Measurements from ENCODE around the gene HECA.

Gene HECA

DNA sequence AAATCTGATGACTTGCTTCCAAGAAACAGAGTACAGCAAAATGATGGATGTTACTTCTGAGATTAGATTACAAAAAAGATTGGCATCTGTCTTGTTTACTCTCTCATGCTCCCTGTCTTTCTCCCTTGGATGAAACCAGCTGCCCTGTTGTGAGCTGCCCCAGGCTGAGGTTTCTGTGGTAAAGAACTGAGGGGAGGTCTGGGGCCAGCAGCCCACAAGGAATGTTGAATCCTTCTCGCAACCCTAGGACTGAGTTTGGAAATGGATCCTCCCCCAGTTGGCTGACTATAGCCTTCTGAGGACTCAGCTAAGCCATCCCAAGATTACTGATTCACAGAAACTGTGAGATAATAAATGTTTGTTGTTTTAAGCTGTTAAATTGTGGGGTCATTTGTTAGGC, 5.6 kb upstream of the HECA start:
- H3K4me3 ChIP-seq (ENCODE audit: low read length in 2 of 2), result no peak overlapping the region
- WGBS, 2 donors (ENCODE audit: extremely low coverage in 2 of 2, insufficient read length in 2 of 2, insufficient replicate concordance in 1 of 2), result no CpG with 5 or more reads among the region's 1 CpG

DNA sequence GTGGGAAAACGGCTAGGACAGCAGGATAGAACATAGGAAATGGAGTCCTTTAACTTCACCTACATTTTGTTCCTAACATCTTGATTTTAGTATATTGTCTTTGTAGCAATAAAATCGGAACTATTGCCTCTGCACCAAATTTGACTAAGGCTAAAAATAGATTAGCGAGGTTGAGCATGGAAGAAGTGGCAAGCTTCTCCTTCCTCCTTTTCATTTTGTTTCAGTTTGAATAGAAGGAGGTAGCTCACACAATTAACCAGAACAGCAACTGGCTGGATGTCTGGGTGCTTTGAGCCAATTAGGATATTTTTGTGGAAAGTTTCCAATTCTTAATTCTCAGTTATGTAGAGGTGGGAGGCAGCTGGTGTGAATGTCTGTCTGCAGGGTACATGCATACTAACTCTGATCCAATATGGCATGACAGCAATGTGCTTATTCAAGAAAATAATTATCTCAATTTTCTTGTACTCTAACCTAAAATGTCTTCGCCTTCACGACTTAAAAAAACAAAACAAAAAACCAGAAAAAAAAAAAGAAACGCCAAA, 3.1 kb upstream of the HECA start:
- Histone ChIP-seq H4K91ac (ENCODE audit: low read depth, low read length, poor library complexity) (no peak overlapping the region), H2BK15ac (ENCODE audit: low read length) (no peak overlapping the region), H3K4me3 (ENCODE audit: low read length in 2 of 2) (no peak overlapping the region), H2AFZ (ENCODE audit: low read length) (no peak overlapping the region), H3K9ac (ENCODE audit: low read depth, low read length, poor library complexity) (no peak overlapping the region), H3K79me1 (ENCODE audit: low read depth, low read length) (no peaks in the 10 kb centered on the region), H3K14ac (ENCODE audit: low read length) (no peak overlapping the region), H2BK5ac (ENCODE audit: low read length) (no peak overlapping the region), H3K23ac (ENCODE audit: low read depth, low read length, poor library complexity) (no peak overlapping the region), H3K4ac (ENCODE audit: low read length) (no peak overlapping the region), H3K36me3 (replicated peaks in 1 of 2; ENCODE audit: control insufficient read depth in 2 of 2, insufficient read depth in 2 of 2, low read length in 2 of 2) (no peaks in the 10 kb centered on the region), H3K27ac (replicated peaks; ENCODE audit: low read length) (no peak overlapping the region), H3K9me3 (replicated peaks in 1 of 2; ENCODE audit: control insufficient read depth in 2 of 2, insufficient read depth in 1 of 2, low read depth in 1 of 2, low read length in 2 of 2) (no peaks in the 10 kb centered on the region), H2BK12ac (ENCODE audit: low read length) (no peak overlapping the region), H3K4me1 (ENCODE audit: control insufficient read depth in 2 of 2, insufficient read depth in 1 of 2, low read depth in 1 of 2, low read length in 2 of 2) (no peaks in the 10 kb centered on the region), H3K27me3 (ENCODE audit: control insufficient read depth in 3 of 3, insufficient read depth in 3 of 3, low read depth in 1 of 3, low read length in 3 of 3) (no peaks in the 10 kb centered on the region), H2AK5ac (ENCODE audit: low read depth, low read length) (no peak overlapping the region), H4K8ac (ENCODE audit: low read depth, low read length) (no peak overlapping the region), H3K18ac (ENCODE audit: low read length) (no peak overlapping the region), H3K4me2 (ENCODE audit: insufficient read depth, low read length, poor library complexity, severe bottlenecking) (no peak overlapping the region), H2BK120ac (ENCODE audit: low read depth, low read length) (no peak overlapping the region)
- WGBS, 2 donors (ENCODE audit: extremely low coverage in 2 of 2, insufficient read length in 2 of 2, insufficient replicate concordance in 1 of 2), result no CpG with 5 or more reads among the region's 6 CpGs
- no peak for DNase-seq (ENCODE audit: low spot score)

More for the DNA sequence above, 5.6 kb upstream of the HECA start:
- H3K4me1 ChIP-seq (ENCODE audit: control insufficient read depth in 2 of 2, insufficient read depth in 1 of 2, low read depth in 1 of 2, low read length in 2 of 2), result no peaks in the 10 kb centered on the region
- H3K9me3 ChIP-seq (replicated peaks in 1 of 2; ENCODE audit: control insufficient read depth in 2 of 2, insufficient read depth in 1 of 2, low read depth in 1 of 2, low read length in 2 of 2), result no peaks in the 10 kb centered on the region
- no peak overlapping the region for H2BK12ac ChIP-seq (ENCODE audit: low read length)
- no peak overlapping the region for H2BK5ac ChIP-seq (ENCODE audit: low read length)
- no peak overlapping the region for H3K18ac ChIP-seq (ENCODE audit: low read length)
- no peak overlapping the region for H3K4me2 ChIP-seq (ENCODE audit: insufficient read depth, low read length, poor library complexity, severe bottlenecking)
- no peak overlapping the region for H3K4ac ChIP-seq (ENCODE audit: low read length)
- no peak overlapping the region for H3K27ac ChIP-seq (replicated peaks; ENCODE audit: low read length)
- H3K14ac ChIP-seq (ENCODE audit: low read length), result no peak overlapping the region
- no peaks in the 10 kb centered on the region for H3K79me1 ChIP-seq (ENCODE audit: low read depth, low read length)
- peak overlapping the region; percentile 10 for H2AFZ ChIP-seq (ENCODE audit: low read length)
- no peak overlapping the region for H3K23ac ChIP-seq (ENCODE audit: low read depth, low read length, poor library complexity)
- H2AK5ac ChIP-seq (ENCODE audit: low read depth, low read length), result no peak overlapping the region
- no peak for DNase-seq (ENCODE audit: low spot score)
- H3K36me3 ChIP-seq (replicated peaks in 1 of 2; ENCODE audit: control insufficient read depth in 2 of 2, insufficient read depth in 2 of 2, low read length in 2 of 2), result no peaks in the 10 kb centered on the region
- H2BK15ac ChIP-seq (ENCODE audit: low read length), result no peak overlapping the region
- H2BK120ac ChIP-seq (ENCODE audit: low read depth, low read length), result no peak overlapping the region
- H3K9ac ChIP-seq (ENCODE audit: low read depth, low read length, poor library complexity), result no peak overlapping the region
- H4K8ac ChIP-seq (ENCODE audit: low read depth, low read length), result no peak overlapping the region
- H4K91ac ChIP-seq (ENCODE audit: low read depth, low read length, poor library complexity), result no peak overlapping the region
- no peaks in the 10 kb centered on the region for H3K27me3 ChIP-seq (ENCODE audit: control insufficient read depth in 3 of 3, insufficient read depth in 3 of 3, low read depth in 1 of 3, low read length in 3 of 3)

DNA sequence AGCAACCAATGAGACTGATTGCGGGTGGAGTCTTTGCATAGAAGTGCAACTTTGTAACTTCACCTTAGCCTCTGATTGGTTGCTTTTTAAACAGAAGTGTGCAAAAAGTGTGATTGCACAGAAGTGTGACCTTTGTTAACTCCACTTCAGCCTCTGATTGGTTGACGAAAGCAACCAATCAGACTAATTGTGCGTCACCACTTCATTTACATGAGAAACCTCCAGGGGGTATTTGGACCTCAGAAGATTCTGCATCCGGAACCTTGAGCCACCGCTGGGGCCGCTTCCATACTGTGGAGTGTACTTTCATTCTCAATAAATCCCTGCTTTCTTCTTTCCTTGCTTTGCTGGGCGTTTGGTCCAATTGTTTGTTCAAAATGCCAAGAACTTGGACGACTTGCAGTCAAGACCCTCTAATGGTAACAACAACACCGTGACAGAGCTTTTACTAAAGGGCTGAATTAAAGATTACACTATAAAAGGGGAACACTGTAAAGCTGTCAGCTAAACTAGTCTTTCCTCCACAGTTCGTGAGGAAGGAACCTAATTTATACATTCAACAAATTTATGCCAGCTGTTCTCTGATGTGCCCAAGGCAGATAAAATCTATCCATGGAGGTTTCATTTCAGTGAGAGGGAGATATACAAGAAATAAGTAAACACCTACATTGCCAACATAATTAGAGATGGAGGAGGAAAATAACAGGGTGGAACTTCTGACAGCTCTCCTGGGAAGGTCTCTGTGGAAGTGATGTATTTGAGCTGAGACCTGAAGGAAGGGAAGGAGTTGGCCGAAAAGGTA, 1.4 kb upstream of the HECA start:
- Histone ChIP-seq H2BK12ac (ENCODE audit: low read length) (no peak overlapping the region), H4K8ac (ENCODE audit: low read depth, low read length) (no peak overlapping the region)
- no CpG with 5 or more reads among the region's 11 CpGs for WGBS, 2 donors (ENCODE audit: extremely low coverage in 2 of 2, insufficient read length in 2 of 2, insufficient replicate concordance in 1 of 2)

GRCh38 chr6:139134064-139134395, 850 bp upstream of the HECA start:
- DNase-seq (ENCODE audit: low spot score), result no peak
- no peak overlapping the region for H4K91ac ChIP-seq (ENCODE audit: low read depth, low read length, poor library complexity)

More for the DNA sequence above, 1.4 kb upstream of the HECA start:
- Histone ChIP-seq H2BK120ac (ENCODE audit: low read depth, low read length) (no peak overlapping the region), H3K9ac (ENCODE audit: low read depth, low read length, poor library complexity) (no peak overlapping the region), H3K27ac (replicated peaks; ENCODE audit: low read length) (no peak overlapping the region), H3K4me1 (ENCODE audit: control insufficient read depth in 2 of 2, insufficient read depth in 1 of 2, low read depth in 1 of 2, low read length in 2 of 2) (no peaks in the 10 kb centered on the region), H3K79me1 (ENCODE audit: low read depth, low read length) (no peaks in the 10 kb centered on the region), H3K9me3 (replicated peaks in 1 of 2; ENCODE audit: control insufficient read depth in 2 of 2, insufficient read depth in 1 of 2, low read depth in 1 of 2, low read length in 2 of 2) (no peaks in the 10 kb centered on the region), H3K27me3 (ENCODE audit: control insufficient read depth in 3 of 3, insufficient read depth in 3 of 3, low read depth in 1 of 3, low read length in 3 of 3) (no peaks in the 10 kb centered on the region), H3K36me3 (replicated peaks in 1 of 2; ENCODE audit: control insufficient read depth in 2 of 2, insufficient read depth in 2 of 2, low read length in 2 of 2) (no peaks in the 10 kb centered on the region), H3K4ac (ENCODE audit: low read length) (no peak overlapping the region), H4K91ac (ENCODE audit: low read depth, low read length, poor library complexity) (no peak overlapping the region), H3K23ac (ENCODE audit: low read depth, low read length, poor library complexity) (no peak overlapping the region), H2AFZ (ENCODE audit: low read length) (no peak overlapping the region), H3K4me3 (ENCODE audit: low read length in 2 of 2) (no peak overlapping the region), H3K14ac (ENCODE audit: low read length) (no peak overlapping the region), H2AK5ac (ENCODE audit: low read depth, low read length) (no peak overlapping the region), H3K4me2 (ENCODE audit: insufficient read depth, low read length, poor library complexity, severe bottlenecking) (no peak overlapping the region), H2BK5ac (ENCODE audit: low read length) (no peak overlapping the region), H3K18ac (ENCODE audit: low read length) (no peak overlapping the region), H2BK15ac (ENCODE audit: low read length) (no peak overlapping the region)
- DNase-seq (ENCODE audit: low spot score), result no peak

More at GRCh38 chr6:139134064-139134395, 850 bp upstream of the HECA start:
- Histone ChIP-seq H3K4me3 (ENCODE audit: low read length in 2 of 2) (no peak overlapping the region), H3K36me3 (replicated peaks in 1 of 2; ENCODE audit: control insufficient read depth in 2 of 2, insufficient read depth in 2 of 2, low read length in 2 of 2) (no peaks in the 10 kb centered on the region), H3K79me1 (ENCODE audit: low read depth, low read length) (no peaks in the 10 kb centered on the region), H2BK12ac (ENCODE audit: low read length) (no peak overlapping the region), H3K9ac (ENCODE audit: low read depth, low read length, poor library complexity) (peak overlapping the region; percentile 21), H3K4ac (ENCODE audit: low read length) (no peak overlapping the region), H4K8ac (ENCODE audit: low read depth, low read length) (no peak overlapping the region), H3K23ac (ENCODE audit: low read depth, low read length, poor library complexity) (no peak overlapping the region), H2AFZ (ENCODE audit: low read length) (peak overlapping the region; percentile 93), H2BK120ac (ENCODE audit: low read depth, low read length) (no peak overlapping the region), H3K27me3 (ENCODE audit: control insufficient read depth in 3 of 3, insufficient read depth in 3 of 3, low read depth in 1 of 3, low read length in 3 of 3) (no peaks in the 10 kb centered on the region), H2BK15ac (ENCODE audit: low read length) (no peak overlapping the region), H2AK5ac (ENCODE audit: low read depth, low read length) (no peak overlapping the region), H3K4me1 (ENCODE audit: control insufficient read depth in 2 of 2, insufficient read depth in 1 of 2, low read depth in 1 of 2, low read length in 2 of 2) (no peaks in the 10 kb centered on the region), H3K4me2 (ENCODE audit: insufficient read depth, low read length, poor library complexity, severe bottlenecking) (no peak overlapping the region), H3K18ac (ENCODE audit: low read length) (no peak overlapping the region), H3K9me3 (replicated peaks in 1 of 2; ENCODE audit: control insufficient read depth in 2 of 2, insufficient read depth in 1 of 2, low read depth in 1 of 2, low read length in 2 of 2) (no peaks in the 10 kb centered on the region), H2BK5ac (ENCODE audit: low read length) (no peak overlapping the region), H3K27ac (replicated peaks; ENCODE audit: low read length) (no peak overlapping the region), H3K14ac (ENCODE audit: low read length) (no peak overlapping the region)

Measured in neuronal stem cell (in vitro differentiated cells).